PC-9 (cell line): Measurements from ENCODE around the gene PPM1B. TPM values are rescaled to one million over a fixed set of nuclear protein-coding genes. Genes with fewer than 3 reads are reported as not detected.
"Not testable (repeated sequence)": the region's sequence is repeated elsewhere in the genome, so short reads cannot be mapped to it uniquely, and the experiment has no call there.

Experiments
- BruUV-seq: library from RNA; stranded (reverse); fragments of 400-500 nt; replicated peaks from 2 replicates; lab custom pipeline; 2021; lab: Mats Ljungman, UMichigan
- CTCF ChIA-PET: fragments of 300-600 bp; sonication (Branson Sonifier 250); formaldehyde crosslinking; loops from one replicate; lab custom pipeline; 2022; ENCODE audit warnings: antibody characterized with exemption; lab: Charles Lee
- POLR2A ChIA-PET: fragments of 300-600 bp; sonication (Branson Sonifier 250); formaldehyde crosslinking; loops from one replicate; lab custom pipeline; 2022; ENCODE audit warnings: antibody characterized with exemption; ENCODE audit not compliant: unreplicated experiment; lab: Charles Lee
- DNase-seq, 2 experiments: peaks; one replicate each; pipeline versions ENCODE4 v3.0.0 to v3.0.0-alpha.2; 2015 to 2022; ENCODE audit warnings: mixed read lengths in 1 of 2
- H2AFZ ChIP-seq: fragments of 200-600 bp; sonication (generic); 2 replicates; pipeline ENCODE4 v1.8.1; 2017; ENCODE audit warnings: antibody characterized with exemption
- H3F3A ChIP-seq: fragments of 200-600 bp; sonication (generic); 2 replicates; pipeline ENCODE4 v1.8.1; 2017; ENCODE audit warnings: antibody characterized with exemption, mild to moderate bottlenecking, low read depth; ENCODE audit not compliant: insufficient read depth
- H3K27ac ChIP-seq: fragments of 200-600 bp; sonication (generic); 2 replicates; pipeline ENCODE4 v1.6.1; 2016; ENCODE audit warnings: mixed run types
- H3K27me3 ChIP-seq: fragments of 200-600 bp; sonication (generic); 2 replicates; pipeline ENCODE4 v1.6.1; 2016; ENCODE audit warnings: low read depth, mixed run types; ENCODE audit not compliant: insufficient read depth
- H3K36me3 ChIP-seq: fragments of 200-600 bp; sonication (generic); 2 replicates; pipeline ENCODE4 v1.6.1; 2016; ENCODE audit warnings: low read depth, mixed run types
- H3K4me1 ChIP-seq: fragments of 200-600 bp; sonication (generic); replicated peaks from 2 replicates; pipeline ENCODE4 v1.6.1; 2016; ENCODE audit warnings: mixed run types; ENCODE audit not compliant: insufficient read depth
- H3K4me2 ChIP-seq: fragments of 200-600 bp; sonication (generic); 2 replicates; pipeline ENCODE4 v1.6.1; 2017; ENCODE audit warnings: mixed run types
- H3K4me3 ChIP-seq: fragments of 200-600 bp; sonication (generic); 2 replicates; pipeline ENCODE4 v1.6.1; 2016; ENCODE audit warnings: mixed run types
- H3K79me2 ChIP-seq: fragments of 200-600 bp; sonication (generic); 2 replicates; pipeline ENCODE4 v1.6.1; 2017; ENCODE audit warnings: low read depth, mixed run types
- H3K9me2 ChIP-seq: fragments of 200-600 bp; sonication (generic); 2 replicates; pipeline ENCODE4 v1.8.1; 2017; ENCODE audit warnings: mild to moderate bottlenecking; ENCODE audit not compliant: insufficient read depth
- H3K9me3 ChIP-seq: fragments of 200-600 bp; sonication (generic); 2 replicates; pipeline ENCODE4 v1.8.1; 2016; ENCODE audit warnings: low read depth; ENCODE audit not compliant: insufficient read depth
- H4K20me1 ChIP-seq: fragments of 200-600 bp; sonication (generic); 2 replicates; pipeline ENCODE4 v1.8.1; 2017; ENCODE audit not compliant: insufficient read depth
- EZH2 ChIP-seq: fragments of 200-600 bp; sonication (generic); IDR thresholded peaks from 2 replicates; pipeline ENCODE4 v1.8.0; 2017; ENCODE audit warnings: antibody characterized with exemption, low read depth
- intact Hi-C: fragments of 100-400 bp; cut with micrococcal nuclease; formaldehyde crosslinking; loops from one replicate; pipeline ENCODE4 v1.10.0; 2022; ENCODE audit not compliant: unreplicated experiment
- total RNA-seq: library from RNA; stranded (reverse); gene quantifications from 2 replicates; pipeline ENCODE4 v1.2.3, GENCODE V29; 2021
- TF ChIP-seq, protein P1 (sequence below): fragments of 200-600 bp; sonication (generic); conservative IDR thresholded peaks from 2 replicates; pipeline ENCODE4 v1.6.1; 2017; ENCODE audit warnings: mixed run types, antibody characterized with exemption, mild to moderate bottlenecking, moderate library complexity

The PPM1B gene
- total RNA-seq, 1 experiment from 2014 or later, result 45.0 TPM

DNA sequence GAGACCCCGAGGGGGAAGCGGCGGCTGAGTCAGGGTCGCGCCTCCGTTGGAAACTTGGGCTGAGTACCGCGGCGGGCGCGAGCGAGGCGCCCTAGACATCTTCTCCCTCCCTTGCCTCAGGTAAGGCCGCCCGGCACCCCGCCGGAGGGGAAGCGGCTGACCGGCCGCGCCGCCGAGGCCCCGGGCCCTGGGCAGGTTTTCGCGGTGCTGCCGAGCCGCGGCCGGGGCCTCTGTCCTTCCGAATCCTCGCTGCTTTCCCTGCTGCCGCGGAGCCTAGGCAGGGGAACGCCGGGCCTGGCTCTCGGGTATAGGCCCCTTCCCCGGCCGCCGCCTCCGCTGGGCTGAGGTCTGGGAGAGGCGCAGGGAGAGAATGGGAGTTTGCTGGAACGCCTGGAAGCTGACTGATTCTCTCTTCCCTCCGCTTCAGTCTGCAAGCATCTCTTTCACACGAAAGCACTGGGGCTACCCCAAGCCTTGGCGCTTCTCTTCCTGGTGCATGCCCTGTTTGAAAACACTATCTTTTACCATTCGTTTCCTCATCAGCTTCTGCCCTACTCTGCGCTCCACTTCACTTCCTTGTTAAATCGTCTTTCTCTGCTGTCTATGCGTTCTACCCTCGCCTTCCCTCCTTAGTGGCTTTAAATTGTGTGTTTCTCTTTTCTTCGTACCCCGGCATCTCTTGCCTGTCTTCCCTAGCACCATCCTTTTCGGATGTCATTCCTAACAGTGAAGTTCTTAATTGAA lies 652 bp downstream of the PPM1B start:
- Histone ChIP-seq H3F3A (peaks cover 10% of the 10 kb centered on the region; the same call in 1 of the 2 replicates), H4K20me1 (peaks cover 35% of the 10 kb centered on the region), H3K4me3 (peak overlapping the region; percentile 69), H3K9me3 (no peaks in the 10 kb centered on the region), H3K27ac (peak overlapping the region; percentile 55), H2AFZ (peak overlapping the region; percentile 85), H3K4me2 (peak overlapping the region; percentile 95), H3K4me1 (peaks cover 33% of the 10 kb centered on the region), H3K36me3 (peaks cover 4% of the 10 kb centered on the region; the same call in 1 of the 2 replicates), H3K27me3 (no peaks in the 10 kb centered on the region), H3K9me2 (no peaks in the 10 kb centered on the region), H3K79me2 (peaks cover 55% of the 10 kb centered on the region)
- ChIA-PET POLR2A (interaction anchor here (0.7 to 0.8 kb wide), 3 partner anchors 39 to 1422 kb away, joined by 4 to 5 read pairs (median 4); no protein-coding TSS in a partner anchor), CTCF (no interaction called here)
- DNase-seq, result peak in 1 of 2 experiments; percentile 59
- TF ChIP-seq, protein P1, sequence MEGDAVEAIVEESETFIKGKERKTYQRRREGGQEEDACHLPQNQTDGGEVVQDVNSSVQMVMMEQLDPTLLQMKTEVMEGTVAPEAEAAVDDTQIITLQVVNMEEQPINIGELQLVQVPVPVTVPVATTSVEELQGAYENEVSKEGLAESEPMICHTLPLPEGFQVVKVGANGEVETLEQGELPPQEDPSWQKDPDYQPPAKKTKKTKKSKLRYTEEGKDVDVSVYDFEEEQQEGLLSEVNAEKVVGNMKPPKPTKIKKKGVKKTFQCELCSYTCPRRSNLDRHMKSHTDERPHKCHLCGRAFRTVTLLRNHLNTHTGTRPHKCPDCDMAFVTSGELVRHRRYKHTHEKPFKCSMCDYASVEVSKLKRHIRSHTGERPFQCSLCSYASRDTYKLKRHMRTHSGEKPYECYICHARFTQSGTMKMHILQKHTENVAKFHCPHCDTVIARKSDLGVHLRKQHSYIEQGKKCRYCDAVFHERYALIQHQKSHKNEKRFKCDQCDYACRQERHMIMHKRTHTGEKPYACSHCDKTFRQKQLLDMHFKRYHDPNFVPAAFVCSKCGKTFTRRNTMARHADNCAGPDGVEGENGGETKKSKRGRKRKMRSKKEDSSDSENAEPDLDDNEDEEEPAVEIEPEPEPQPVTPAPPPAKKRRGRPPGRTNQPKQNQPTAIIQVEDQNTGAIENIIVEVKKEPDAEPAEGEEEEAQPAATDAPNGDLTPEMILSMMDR, result no peak
- no peak for TF ChIP-seq EZH2
- intact Hi-C loops, result no loop called here
- BruUV-seq, result no TSS peak

GRCh38 chr2:44170311-44170717 lies 1.6 kb downstream of the PPM1B start:
- H3K4me1 ChIP-seq, result peaks cover 33% of the 10 kb centered on the region
- H3K27ac ChIP-seq, result peak overlapping the region; percentile 55
- H3K36me3 ChIP-seq, result peaks cover 5% of the 10 kb centered on the region; the same call in 1 of the 2 replicates
- peak overlapping the region; percentile 69 for H3K4me3 ChIP-seq
- H3K9me2 ChIP-seq, result no peaks in the 10 kb centered on the region
- ChIA-PET POLR2A (interaction anchor here (0.5 to 0.6 kb wide), 3 partner anchors 33 to 264 kb away, joined by 3 to 8 read pairs (median 3); no protein-coding TSS in a partner anchor), CTCF (interaction anchor here (0.6 to 1.7 kb wide), 2 partner anchors 79 to 126 kb away, joined by 3 to 5 read pairs; no protein-coding TSS in a partner anchor)
- peaks cover 37% of the 10 kb centered on the region for H4K20me1 ChIP-seq
- H3K79me2 ChIP-seq, result peaks cover 65% of the 10 kb centered on the region
- DNase-seq, result no peak
- peak overlapping the region; percentile 95 for H3K4me2 ChIP-seq
- no TSS peak for BruUV-seq
- peaks cover 12% of the 10 kb centered on the region; the same call in 1 of the 2 replicates for H3F3A ChIP-seq
- H3K9me3 ChIP-seq, result no peaks in the 10 kb centered on the region
- intact Hi-C loops, result no loop called here
- no peaks in the 10 kb centered on the region for H3K27me3 ChIP-seq
- no peak for TF ChIP-seq EZH2
- TF ChIP-seq, protein P1, result no peak
- H2AFZ ChIP-seq, result no peak overlapping the region

DNA sequence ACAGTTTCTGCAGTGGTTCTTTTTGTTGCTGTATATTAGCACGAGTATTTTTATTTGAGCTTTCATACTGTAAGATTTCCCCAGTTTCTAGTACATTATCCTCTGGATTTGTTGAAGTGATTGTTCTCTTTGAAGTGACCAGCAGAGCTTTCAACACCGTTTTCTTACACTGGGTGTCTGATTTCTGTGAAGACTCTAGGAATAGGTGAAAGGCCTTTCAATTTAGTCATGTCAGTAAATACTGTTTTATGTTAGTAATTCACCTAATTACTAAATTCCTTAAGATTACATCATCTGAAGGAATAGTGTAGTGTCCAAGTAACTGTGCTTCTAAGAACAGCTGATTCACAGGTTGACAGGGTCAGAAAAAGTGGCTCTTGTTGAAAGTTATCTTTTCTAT lies 2.3 kb downstream of the PPM1B start:
- Histone ChIP-seq H3F3A (peaks cover 13% of the 10 kb centered on the region; the same call in 1 of the 2 replicates), H3K27me3 (no peaks in the 10 kb centered on the region), H3K9me3 (no peaks in the 10 kb centered on the region), H4K20me1 (peaks cover 39% of the 10 kb centered on the region), H3K4me1 (peaks cover 33% of the 10 kb centered on the region), H3K4me3 (peak overlapping the region; percentile 69), H2AFZ (no peak overlapping the region), H3K36me3 (peaks cover 5% of the 10 kb centered on the region; the same call in 1 of the 2 replicates), H3K4me2 (peak overlapping the region; percentile 95), H3K9me2 (no peaks in the 10 kb centered on the region), H3K79me2 (peaks cover 72% of the 10 kb centered on the region), H3K27ac (peak overlapping the region; percentile 55)
- ChIA-PET POLR2A (interaction anchor here (0.5 to 0.6 kb wide), 3 partner anchors 34 to 189 kb away, joined by 3 read pairs; no protein-coding TSS in a partner anchor), CTCF (interaction anchor here (1.7 kb wide), 1 partner anchor 127 kb away, joined by 5 read pairs; no protein-coding TSS in a partner anchor)
- no TSS peak for BruUV-seq
- intact Hi-C loops, result no loop called here
- TF ChIP-seq, protein P1, result no peak
- TF ChIP-seq EZH2, result no peak
- peak in 1 of 2 experiments; percentile 91 for DNase-seq

- H3K27me3 ChIP-seq, intact Hi-C loops, H3K9me3 ChIP-seq, BruUV-seq, H3K36me3 ChIP-seq, H3K9me2 ChIP-seq, H2AFZ ChIP-seq, DNase-seq: not testable (repeated sequence)
- H3K27ac ChIP-seq, result peak overlapping the region; percentile 55
- H4K20me1 ChIP-seq, result peaks cover 40% of the 10 kb centered on the region
- H3K4me3 ChIP-seq, result peak overlapping the region; percentile 69; the same call in 1 of the 2 replicates
- H3K4me2 ChIP-seq, result peak overlapping the region; percentile 95
- peaks cover 33% of the 10 kb centered on the region for H3K4me1 ChIP-seq
- ChIA-PET POLR2A (interaction anchor here (0.6 kb wide), 1 partner anchor 189 kb away, joined by 3 read pairs; no protein-coding TSS in a partner anchor), CTCF (interaction anchor here (1.7 kb wide), 1 partner anchor 127 kb away, joined by 5 read pairs; no protein-coding TSS in a partner anchor)
- H3K79me2 ChIP-seq, result peaks cover 76% of the 10 kb centered on the region
- H3F3A ChIP-seq, result peaks cover 13% of the 10 kb centered on the region; the same call in 1 of the 2 replicates
Measured at GRCh38 chr2:44171442-44171841, 2.8 kb downstream of the PPM1B start.
